GM18520 (cell line): ENCODE measurements around the gene PPP4R3A.
A peak's percentile ranks its signal among the peaks of the same experiment; 100 is the strongest.
"Not testable (repeated sequence)": the region's sequence is repeated elsewhere in the genome, so short reads cannot be mapped to it uniquely, and the experiment has no call there.

Experiments
- ATAC-seq: cut with Tn5 transposase; IDR thresholded peaks from one replicate; pipeline ENCODE4 v1.9.1; 2021; ENCODE audit not compliant: unreplicated experiment

PPP4R3A gene

GRCh38 chr14:91444335-91445020, 65.6 kb downstream of the PPP4R3A start:
- ATAC-seq, result no peak

DNA sequence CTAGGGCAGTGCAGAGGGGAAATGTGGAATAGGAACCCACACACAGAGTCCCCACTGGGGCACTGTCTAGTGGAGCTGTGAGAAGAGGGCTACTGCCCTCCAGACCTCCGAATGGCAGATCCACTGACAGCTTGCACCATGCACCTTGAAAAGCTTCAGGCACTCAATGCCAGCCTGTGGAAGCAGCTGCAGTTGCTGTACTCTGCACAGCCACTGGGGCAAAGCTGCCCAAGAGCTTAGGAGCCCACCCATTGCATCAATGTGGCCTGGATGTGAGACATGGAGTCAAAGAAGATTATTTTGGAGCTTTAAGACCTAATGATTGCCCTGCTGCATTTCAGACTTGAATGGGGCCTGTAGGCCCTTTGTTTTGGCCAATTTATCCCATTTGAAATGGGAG, 70.8 kb downstream of the PPP4R3A start:
- ATAC-seq, result no peak

DNA sequence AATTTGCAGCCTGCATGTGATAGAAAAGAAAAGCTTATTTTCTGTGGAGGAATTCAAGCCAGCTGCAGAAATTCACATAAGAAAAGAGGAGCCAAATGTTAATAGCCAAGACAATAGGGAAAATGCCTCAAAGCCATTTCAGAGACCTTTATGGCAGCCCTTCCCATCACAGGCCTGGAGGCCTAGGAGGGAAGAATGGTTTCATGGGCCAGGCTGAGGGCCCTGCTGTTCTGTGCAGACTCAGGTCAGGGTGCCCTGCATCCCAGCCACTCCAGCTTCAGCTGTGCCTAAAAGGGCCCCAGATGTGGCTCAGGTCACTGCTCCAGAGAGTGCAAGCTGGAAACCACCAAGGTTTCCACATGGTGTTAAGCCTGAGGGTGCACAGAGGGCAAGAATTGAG, 71.3 kb downstream of the PPP4R3A start:
- ATAC-seq, result no peak

DNA sequence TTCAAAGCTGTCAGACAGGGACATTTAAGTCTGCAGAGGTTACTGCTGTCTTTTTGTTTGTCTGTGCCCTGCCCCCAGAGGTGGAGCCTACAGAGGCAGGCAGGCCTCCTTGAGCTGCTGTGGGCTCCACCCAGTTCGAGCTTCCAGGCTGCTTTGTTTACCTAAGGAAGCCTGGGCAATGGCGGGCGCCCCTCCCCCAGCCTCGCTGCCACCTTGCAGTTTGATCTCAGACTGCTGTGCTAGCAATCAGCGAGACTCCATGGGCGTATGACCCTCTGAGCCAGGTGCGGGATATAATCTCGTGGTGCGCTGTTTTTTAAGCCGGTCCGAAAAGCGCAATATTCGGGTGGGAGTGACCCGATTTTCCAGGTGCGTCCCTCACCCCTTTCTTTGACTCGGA, 73.8 kb downstream of the PPP4R3A start:
- not testable (repeated sequence) for ATAC-seq

DNA sequence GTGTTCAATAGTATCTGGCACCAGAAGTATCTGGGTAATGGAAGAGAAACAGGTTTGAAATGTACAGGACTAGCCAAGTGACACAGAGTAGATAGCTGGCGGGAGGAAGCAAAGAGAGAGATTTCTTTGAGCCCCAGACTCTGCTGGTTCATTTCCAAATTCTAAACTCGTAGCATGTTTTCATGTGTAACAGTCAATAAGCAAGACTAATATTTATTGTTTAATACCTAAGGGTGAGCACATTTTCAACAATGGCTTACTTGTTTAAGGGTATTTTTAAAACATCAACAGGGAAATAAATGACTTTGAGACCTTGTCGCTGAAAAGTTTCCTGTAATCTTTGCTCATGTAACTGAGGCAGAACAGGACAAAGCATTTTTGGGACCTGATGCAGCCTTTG, 80.7 kb downstream of the PPP4R3A start:
- no peak for ATAC-seq

DNA sequence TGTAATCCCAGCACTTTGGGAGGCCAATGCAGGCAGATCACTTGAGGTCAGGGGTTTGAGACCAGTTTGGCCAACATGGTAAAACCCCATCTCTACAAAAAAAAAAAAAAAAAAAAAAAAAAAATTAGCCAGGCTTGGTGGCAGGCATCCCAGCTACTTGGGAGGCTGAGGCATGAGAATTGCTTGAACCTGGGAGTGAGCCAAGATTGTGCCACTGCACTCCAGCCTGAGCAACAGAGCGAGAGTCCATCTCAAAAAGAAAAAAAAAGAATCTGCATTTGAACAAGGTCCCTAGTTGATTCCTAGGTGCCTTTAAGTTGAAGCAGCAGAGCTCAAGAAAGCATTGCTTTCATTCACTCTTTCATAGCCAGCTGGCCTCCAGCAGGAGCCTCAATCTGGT, 81.2 kb downstream of the PPP4R3A start:
- not testable (repeated sequence) for ATAC-seq

DNA sequence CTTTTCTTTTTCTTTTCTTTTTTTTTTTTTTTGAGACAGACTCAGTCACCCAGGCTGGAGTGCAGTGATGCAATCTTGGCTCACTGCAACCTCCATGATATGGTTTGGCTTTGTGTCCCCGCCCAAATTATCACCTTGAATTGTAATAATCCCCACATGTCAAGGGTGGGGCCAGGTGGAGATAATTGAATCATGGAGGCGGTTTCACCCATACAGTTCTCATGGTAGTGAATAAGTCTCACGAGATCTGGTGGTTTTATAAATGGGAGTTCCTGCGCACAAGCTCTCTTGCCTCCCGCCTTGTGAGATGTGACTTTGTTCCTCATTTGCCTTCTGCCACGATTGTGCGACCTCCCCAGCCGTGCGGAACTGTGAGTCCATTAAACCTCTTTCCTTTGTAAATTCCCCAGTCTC, 84.6 kb downstream of the PPP4R3A start:
- ATAC-seq, result not testable (repeated sequence)

DNA sequence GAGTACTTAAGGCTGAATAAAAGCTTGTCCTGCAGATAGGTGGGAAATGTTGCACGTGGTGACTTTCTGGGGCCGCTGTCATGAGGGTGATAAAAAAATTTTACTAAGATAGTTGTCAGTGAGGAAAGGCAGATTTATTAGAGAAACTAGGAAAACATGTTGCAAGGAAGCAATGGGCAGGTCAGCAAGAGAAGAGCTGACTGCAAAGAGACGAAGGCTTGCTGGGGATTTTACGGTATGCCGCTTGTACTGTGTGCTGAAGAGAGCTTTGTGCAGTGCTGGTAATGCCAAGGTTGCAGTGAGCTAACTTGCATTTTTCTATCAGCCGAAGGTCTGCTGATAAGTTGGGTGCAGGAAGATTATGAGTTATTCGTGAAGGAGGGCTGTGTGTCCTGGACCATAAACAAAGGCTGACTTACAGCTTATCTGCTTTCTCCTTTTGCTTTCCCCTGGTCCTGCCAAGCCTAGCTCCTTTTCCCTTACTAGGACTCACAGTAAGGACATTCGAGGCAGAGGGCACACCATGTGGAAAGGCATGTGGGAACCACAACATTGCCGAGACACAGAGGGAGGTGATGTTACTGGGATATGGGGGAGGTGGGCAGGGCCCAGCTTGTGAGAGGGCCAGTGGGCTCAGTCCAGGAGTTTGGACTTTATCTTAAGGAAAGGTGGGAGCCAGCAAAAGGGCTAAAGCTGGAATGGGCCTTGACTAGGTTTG, 85.1 kb downstream of the PPP4R3A start:
- no peak for ATAC-seq

DNA sequence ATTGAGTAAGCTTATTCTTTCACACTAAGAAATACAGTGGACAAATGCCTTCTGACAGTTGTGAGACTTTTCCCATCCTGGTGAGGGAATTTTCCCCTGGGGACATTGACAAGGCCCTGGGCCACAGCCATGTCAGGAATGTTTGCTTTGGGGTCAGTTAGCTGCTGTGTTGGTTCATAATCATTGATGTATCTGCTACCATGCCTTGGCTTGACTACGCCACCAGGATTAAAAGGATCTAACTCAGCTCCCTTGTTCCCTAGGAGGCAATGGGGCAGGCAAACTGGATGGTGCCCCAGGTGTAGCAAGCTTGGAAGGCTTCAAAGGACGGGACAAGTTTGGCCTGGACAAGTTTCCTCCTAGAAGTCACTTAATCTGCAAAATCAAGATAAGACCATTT, 89.4 kb downstream of the PPP4R3A start:
- no peak for ATAC-seq

- ATAC-seq, result no peak
Measured at GRCh38 chr14:91419451-91419850, 90.7 kb downstream of the PPP4R3A start.

- ATAC-seq, result no peak
Measured at GRCh38 chr14:91419044-91419397, 91.1 kb downstream of the PPP4R3A start.

GRCh38 chr14:91418387-91419043, 91.6 kb downstream of the PPP4R3A start:
- ATAC-seq, result no peak

- ATAC-seq, result peak; percentile 27
Measured at GRCh38 chr14:91417983-91418386, 92.1 kb downstream of the PPP4R3A start.

GRCh38 chr14:91417120-91417982, 92.8 kb downstream of the PPP4R3A start, which contains the start of gene CCDC88C:
Gene CCDC88C (minus strand): TSS chr14:91417820. CDS start chr14:91417690, 130 bp downstream.
- peak; percentile 31 for ATAC-seq

GRCh38 chr14:91416744-91417119, 93.4 kb downstream of the PPP4R3A start:
- ATAC-seq, result no peak

GRCh38 chr14:91415794-91416743, 94.0 kb downstream of the PPP4R3A start:
- ATAC-seq, result peak; percentile 31

- ATAC-seq, result no peak
Measured at GRCh38 chr14:91414475-91414833, 95.7 kb downstream of the PPP4R3A start.

DNA sequence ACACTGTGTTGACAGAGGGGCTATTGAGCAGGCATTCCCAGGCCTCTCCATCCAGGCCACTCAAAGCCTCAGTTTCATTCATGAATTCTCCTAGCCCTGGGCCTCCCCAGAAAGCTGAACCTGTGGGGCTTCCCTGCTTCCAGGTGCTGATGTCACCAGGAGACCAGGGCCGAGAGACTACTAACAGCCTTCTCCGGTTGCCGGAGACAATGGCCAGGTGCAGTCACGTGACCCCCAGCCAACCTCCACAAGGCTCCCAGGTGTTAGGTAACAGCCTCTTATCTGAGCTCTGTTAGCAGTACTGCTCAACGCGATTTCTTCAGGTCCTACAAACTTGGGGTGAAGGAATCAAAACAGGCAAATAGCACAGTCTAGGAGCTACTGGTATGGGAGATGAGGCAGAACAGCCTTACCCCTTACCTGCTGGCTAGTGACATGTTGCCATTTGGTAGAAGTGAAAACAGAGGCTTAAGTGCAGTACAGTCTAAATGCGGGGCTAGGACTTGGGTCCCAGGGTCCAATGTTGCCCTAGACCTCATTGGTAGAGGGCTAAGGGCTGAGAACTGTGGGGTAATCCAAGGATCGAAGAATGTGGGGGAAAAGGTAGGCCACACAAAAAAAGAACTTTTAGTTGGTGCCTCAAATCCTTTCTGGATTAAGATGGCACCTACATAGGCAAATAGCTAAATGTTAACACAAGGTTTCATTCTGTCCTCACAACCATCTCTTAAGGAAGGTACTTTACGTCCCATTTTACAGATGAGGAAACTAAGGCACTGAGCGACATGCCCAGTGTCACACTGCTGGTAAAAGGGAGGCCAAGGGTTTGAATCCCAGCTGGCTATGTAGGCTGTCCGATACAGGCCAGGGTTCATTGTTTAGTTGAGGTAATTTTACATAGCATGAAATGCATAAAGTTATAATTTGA, 96.3 kb downstream of the PPP4R3A start:
- no peak for ATAC-seq

GRCh38 chr14:91412939-91413338, 97.2 kb downstream of the PPP4R3A start:
- no peak for ATAC-seq
